GM10266 (cell line): ENCODE results near the gene ATP2C2.

Experiments used
- DNase-seq: peaks from one replicate; pipeline ENCODE4 v3.0.0; 2012; ENCODE audit errors: extremely low spot score
- TF ChIP-seq, protein P1 (sequence below): IDR thresholded peaks from 2 replicates; pipeline ENCODE4 v1.5.1; 2012; ENCODE audit warnings: mild to moderate bottlenecking, low read depth; ENCODE audit not compliant: control insufficient read depth, insufficient read depth; ENCODE audit errors: missing control alignments

ATP2C2 gene

DNA sequence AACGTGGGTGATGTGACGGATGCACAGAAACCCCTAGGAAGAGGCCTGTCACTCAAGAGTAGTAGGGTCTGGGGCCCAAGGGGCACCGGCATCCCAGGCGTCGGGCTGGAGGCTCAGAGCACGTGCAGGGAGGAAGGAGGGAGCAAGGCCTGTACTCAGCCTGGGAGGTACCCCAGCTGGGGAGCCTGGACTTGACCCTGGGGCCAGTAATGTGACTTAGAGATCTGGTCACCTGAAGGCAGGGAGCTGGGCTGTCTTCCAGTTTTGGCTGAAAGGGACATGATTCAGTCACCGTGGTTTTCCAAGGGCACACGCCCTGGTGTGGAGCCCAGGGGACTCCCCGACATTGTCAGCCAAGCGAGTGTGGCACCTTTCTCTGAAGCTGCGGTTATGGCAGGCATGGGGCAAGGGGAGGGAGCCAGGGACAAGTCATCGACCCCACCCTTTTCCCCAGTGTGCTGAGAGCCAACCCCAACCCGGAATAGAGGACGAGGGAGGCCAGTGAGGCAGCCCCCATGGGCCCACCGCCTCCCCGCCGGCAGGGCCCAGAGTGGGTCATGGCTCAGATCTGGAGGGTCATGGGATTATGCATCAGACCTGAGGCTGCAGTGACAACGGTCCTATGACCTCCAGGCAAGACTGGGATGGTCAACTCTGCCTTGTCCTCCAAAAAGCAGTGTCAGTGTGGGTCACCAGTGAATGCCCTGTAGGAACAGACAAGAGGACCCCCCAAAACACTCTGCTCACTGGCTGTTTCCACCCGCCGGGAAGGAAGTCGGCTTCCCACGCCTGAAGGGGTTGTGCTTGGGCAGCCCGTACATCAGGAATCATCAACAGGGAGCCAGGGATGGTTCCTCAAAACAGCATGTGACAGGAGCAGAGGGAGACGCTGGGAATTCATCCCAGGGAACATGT, 94.2 kb downstream of the ATP2C2 start:
- TF ChIP-seq, protein P1, sequence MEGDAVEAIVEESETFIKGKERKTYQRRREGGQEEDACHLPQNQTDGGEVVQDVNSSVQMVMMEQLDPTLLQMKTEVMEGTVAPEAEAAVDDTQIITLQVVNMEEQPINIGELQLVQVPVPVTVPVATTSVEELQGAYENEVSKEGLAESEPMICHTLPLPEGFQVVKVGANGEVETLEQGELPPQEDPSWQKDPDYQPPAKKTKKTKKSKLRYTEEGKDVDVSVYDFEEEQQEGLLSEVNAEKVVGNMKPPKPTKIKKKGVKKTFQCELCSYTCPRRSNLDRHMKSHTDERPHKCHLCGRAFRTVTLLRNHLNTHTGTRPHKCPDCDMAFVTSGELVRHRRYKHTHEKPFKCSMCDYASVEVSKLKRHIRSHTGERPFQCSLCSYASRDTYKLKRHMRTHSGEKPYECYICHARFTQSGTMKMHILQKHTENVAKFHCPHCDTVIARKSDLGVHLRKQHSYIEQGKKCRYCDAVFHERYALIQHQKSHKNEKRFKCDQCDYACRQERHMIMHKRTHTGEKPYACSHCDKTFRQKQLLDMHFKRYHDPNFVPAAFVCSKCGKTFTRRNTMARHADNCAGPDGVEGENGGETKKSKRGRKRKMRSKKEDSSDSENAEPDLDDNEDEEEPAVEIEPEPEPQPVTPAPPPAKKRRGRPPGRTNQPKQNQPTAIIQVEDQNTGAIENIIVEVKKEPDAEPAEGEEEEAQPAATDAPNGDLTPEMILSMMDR, result no peak
- DNase-seq, result no peak

DNA sequence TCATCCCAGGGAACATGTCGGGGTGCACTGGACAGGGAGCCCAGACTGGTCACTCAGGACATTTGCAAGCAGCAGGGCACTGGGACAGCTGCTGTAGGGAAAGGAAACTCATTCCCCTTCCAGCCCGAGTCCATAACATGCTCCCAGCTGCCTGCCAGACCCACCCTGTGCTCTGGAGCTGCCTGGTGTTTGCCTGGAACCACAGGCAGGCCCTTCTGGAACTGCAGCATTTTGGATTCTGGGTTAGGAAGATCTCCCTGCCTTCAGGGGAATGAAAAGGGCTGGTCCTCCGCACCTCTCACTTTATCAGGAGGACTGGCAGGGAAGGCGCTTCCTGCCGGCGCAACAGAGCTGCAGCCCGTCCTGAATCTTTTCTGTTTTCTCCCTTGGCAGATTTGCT, 94.9 kb downstream of the ATP2C2 start:
- TF ChIP-seq, protein P1, result no peak
- no peak for DNase-seq

DNA sequence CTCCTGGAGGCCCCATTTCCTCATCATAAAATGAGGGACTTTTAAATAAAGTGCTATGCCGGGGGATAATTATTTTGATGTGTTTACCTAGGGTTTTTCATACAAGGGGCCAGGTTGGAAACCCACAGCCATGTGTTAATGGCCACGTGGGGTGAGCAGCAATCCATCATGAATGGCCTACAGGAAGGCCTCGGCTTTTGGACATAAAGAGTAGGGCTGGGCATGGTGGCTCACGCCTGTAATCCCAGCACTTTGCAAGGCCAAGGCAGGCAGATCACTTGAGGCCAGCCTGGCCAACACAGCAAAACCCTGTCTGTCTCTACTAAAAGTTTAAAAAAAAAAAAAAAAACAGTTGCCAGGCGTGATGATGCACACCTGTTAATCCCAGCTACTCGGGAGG, 95.8 kb downstream of the ATP2C2 start:
- TF ChIP-seq, protein P1, result no peak

DNA sequence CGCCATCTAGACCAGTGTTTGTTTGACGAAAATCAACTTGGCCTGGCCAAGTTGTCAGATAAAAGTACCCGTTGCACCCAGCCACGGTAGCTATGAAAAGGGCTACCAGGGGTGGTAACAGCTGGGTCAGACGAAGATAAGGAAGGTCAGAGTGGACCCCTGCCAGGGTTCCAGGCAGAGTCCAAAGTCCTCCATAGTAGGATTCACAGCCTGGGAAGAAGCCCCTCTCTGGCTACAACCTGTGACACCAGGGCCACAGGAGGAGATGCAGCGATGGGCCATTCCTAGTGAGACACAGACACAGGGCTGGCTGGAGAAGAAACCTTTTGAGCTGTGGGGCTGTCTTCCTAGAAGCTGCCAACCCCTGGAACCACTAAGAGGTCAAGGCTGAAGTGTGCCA, 96.8 kb downstream of the ATP2C2 start:
- no peak for DNase-seq
- TF ChIP-seq, protein P1, result no peak

More for the DNA sequence above, 95.8 kb downstream of the ATP2C2 start:
- no peak for DNase-seq

DNA sequence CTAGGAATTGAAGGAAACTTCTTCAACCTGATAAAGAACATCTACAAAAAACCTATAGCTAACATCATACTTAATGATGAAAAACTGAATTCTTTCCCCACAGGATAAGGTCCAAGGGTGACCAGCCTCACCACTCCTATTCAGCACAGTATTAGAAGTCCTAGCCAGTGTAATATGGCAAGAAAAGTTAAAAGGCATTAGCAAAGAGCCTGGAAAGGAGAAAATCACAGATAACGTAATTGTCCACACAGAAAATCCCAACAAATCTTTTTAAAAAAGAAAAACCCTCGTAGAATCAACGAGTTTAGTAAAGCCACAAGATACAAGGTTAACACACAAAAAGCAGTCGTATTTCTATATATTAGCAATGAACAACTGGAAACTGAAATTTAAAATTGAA, 98.4 kb downstream of the ATP2C2 start:
- DNase-seq, result no peak
- TF ChIP-seq, protein P1, result no peak

DNA sequence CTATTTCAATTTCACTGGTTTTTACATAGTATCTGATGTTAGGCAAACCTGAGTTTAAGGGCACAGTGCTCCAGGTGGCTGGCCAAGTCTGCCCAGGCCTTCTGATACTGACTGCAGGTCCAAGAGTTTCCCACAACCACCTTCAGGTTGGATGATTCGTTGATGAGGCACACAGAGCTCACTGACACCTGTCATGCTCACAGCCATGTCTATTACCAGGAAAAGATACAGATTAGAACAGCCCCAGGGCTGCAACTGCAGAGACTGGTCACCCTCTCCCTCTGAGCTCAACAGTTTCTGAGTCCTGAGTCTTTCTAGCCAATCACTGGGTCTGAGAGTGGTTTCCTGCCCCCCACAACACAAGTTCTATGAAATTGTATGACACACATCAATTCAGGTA, 98.9 kb downstream of the ATP2C2 start:
- no peak for DNase-seq
- TF ChIP-seq, protein P1, result no peak

DNA sequence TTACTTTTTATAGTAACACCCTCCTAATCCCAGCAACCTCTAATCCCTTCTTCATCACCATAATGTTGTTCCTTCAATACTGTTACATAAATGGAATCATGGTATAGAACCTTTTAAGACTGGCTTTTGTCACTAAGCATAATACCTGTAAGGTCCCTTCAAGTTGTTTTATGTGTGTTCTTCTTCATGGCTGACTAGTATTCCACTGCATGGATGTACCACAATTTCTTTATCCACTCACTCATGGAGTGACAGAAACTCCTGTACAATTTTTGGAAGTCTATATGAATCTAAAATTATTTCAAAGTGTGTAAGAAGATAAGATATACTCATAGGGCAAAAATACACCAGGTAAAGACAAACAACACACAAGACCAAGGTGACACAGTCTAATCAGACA, 99.4 kb downstream of the ATP2C2 start:
- TF ChIP-seq, protein P1, result no peak

More for the DNA sequence above, 99.4 kb downstream of the ATP2C2 start:
- DNase-seq, result no peak
